ENCODE results near the gene ANKRD44. TPM values are rescaled to one million over a fixed set of nuclear protein-coding genes. Genes with fewer than 3 reads are reported as not detected.

ANKRD44 gene
- polyA plus RNA-seq, 5 donors, result 20.4 to 36.3 (median 25.8) TPM

DNA sequence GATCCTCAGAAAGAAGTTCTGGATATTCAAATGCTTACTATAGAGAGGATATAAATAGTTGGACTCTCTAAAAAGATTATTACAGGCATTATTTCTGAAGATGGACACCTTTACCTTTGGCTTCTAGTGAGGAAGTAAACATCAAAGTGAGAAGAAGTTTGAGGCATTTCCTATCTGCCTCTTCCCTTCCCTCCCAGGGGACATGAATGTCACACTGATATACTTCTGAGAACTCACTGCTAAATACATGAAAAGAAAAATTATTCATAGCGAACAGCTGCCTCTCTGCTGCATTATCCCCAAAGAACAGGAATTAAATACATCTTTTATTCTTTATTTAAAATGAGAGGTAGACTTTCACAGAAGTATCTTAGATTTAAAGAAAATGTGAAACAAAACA is 320.5 kb downstream of the ANKRD44 start:
- no peak for DNase-seq

DNA sequence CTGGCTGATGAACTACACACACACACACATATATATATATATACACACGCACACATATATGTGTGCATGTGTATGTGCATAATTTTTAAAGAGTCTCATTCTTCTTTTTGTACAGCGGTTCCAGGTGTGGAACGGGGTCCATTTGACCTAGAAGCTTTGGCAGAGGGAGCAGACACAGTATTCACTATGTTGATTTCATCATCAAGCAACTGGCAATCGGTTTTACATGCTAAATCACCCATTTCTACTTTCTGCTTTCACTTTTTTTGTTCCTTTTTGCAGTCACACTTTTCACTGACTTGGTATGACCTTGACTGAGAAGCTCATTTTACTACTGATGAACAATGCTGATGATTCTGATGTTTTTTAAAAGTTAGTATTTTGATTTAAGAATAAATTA is 321.1 kb downstream of the ANKRD44 start:
- DNase-seq, result no peak

DNA sequence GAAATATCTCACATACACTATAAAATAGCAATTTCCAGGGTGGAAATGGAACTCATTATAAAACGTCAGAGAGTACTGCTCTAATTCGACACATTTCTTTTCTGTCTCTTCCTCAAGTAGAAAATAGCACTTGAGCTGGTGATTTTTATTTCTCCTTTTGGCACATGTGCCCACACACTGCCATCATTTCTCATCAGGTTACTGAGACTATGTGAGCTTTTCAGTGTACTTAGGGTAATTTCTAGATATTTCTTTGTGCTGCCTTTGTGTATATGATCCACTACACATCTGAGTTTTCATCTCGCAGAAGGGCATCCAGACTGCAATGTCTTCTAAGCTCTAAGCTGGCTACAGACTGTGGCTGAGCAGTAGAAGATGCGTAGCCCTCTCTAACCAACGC is 321.9 kb downstream of the ANKRD44 start:
- peak in 1 of 2 donors; percentile 14 for DNase-seq

DNA sequence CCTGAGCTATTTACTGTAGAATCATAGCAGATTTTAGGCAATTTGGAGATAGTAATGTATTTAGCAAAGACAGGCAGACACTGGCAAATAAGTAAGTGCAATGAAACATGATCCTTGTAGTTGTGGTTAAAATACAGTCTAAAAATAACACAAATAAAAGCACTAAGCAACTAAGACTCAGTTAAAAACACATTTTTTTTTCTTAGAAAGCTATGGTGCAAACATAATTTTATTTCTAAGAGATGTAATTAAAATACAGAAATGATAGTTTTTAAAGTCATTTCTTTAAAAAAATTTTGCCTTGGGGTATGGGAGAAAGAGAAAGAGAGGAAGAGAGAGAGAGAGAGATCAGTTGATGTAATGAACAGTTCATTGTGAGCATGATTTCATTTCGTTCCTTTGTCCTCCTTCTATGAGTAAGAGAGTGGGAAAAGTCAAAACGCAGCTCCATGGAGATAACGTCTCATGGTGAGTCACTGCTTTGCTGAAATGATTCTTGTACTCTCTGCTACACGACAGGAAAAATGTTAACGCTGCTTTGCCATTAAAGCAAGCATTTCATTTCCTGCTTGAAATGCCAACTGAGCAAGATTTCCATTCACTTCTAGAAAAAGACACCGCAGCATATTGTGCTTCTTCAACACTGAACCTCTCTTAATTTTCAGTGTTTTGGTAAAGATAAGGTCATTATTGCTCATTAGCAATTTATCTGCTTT is 322.8 kb downstream of the ANKRD44 start:
- peak; percentile 51 to 68 for DNase-seq

DNA sequence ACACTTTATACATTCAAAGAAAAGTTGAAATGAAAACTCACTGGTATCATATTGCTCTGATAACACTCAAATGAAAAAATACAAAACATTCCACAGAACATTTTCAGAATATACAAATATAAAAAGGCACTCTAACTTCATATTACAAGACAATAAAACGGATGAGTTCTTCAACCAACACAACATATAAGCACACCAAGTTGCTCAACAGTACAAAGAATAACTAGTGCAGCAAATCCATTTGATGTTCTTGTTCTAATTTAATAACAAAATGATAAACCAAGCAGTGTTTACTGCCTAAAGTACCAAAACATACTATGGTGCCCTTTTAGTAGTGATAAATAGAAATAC is 323.3 kb downstream of the ANKRD44 start:
- no peak for DNase-seq

DNA sequence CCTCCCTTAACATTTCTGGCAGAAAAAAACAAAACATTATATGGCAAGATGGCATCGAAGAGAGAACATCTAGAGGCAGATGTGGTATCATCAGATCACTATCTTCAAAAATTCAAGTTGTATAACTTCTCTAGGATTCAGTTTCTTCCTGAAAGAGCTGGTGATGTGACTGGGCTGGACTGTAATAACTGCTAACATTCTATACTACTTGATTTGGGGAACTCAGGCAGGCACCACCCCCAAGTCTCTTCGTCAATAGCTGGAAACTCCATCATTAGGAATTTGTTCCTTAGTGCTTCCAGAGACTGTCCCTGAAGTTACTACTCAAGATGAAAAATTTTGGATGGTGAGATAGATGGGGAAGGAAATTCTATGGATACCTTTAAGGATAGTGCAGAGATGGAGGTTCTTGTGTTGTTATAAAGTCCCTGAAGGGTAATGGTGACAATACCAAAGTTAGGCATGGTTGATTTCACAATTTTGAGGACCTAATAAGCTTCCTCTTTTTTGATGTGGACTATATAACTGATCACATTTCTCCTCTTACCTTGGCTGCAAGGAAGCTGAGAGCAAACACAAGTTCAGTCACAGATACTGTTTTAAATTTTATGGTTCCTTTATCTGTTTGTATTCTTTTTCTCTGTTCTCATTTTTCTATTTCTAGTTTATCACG is 324.9 kb downstream of the ANKRD44 start:
- DNase-seq, result no peak

DNA sequence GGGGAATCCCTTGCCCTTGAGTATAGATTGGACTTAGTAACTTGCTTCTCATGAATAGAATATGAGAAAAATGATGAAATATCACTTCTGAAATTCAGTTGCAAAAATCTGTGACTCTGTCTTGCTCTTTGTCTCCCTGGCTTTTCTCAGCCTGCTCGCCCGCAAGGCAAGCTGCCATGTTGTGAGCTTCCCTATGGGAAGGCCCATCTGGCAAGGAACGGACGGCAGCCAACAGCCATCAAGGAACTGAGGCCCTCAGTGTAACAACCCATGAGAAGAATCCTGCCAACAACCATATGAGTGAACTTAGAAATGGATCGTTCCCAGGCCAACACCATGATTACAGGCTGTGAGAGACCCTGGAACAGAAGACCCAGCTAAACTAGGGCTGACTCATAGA is 325.7 kb downstream of the ANKRD44 start:
- DNase-seq, result no peak

DNA sequence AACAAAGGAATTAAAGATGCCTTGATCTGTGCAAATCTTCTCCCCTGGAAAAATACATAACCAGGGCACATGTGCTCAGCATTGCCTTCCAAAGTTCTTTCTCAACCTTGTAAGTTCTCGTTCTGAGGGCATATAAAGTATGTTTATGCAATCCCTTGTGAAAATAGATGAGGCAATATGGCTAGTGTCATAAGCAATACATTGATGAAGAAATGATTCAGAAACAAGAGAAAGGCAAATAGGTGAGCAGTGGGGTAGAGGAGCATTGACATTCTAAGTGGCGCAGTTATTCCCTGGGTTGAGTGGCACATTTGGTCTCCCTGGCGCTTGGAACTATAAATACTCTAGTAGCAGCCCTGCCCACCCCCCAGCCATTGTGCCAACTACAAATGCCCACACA is 326.6 kb downstream of the ANKRD44 start:
- no peak for DNase-seq

DNA sequence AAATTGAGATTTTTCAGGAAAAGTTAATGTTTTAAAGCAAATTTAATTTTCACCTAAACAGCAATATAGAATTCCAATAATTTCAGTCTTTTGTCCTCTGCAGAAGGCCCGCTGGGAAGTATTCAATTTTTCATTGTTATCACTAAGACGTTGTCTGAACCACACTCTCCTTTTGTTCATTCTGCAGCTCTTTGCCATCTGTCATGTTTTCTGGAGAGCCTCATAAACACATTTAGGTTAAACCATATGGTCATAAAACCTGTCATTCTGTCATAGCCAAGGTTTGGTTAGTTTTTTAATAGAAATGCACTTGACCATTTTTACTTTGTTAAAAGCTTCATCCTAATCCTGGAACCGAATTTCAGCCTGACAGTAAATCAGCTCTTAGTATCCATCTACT is 330.1 kb downstream of the ANKRD44 start:
- no peak for DNase-seq

DNA sequence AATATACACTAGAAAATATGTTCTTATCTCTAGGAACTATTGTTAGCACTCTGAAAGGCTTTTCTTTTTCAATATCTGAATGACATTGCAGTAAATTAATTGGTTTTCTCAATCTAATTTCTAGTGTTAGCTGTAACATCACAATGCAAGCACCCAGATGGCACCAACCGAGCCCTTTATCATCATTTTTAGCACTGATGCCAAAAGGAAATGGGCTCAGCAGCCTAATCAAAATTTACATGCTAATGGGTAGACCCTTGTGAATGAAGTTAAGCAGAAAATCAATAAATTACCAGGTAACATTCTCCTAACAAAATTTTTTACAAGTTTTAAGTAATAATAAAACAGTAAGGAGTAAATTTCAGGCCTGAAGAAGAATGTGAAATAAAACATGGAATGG is 330.6 kb downstream of the ANKRD44 start:
- no peak for DNase-seq

DNA sequence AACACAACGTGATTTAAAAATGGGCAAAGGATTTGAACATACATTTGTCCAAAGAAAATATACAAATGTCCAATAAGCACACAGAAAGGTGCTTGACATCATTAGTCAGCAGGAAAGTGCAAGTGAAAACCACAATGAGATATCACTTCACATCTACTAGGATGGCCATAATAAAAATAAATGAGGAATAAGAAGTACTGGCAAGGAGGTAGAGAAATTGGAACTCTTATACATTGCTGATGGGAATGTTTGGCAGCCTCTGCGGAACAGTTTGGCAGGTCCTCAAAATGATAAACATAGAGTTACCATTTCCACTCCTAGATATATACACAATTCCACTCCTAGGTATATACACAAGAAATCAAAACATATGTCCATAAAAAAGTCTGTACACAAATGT is 333.1 kb downstream of the ANKRD44 start:
- no peak for DNase-seq

DNA sequence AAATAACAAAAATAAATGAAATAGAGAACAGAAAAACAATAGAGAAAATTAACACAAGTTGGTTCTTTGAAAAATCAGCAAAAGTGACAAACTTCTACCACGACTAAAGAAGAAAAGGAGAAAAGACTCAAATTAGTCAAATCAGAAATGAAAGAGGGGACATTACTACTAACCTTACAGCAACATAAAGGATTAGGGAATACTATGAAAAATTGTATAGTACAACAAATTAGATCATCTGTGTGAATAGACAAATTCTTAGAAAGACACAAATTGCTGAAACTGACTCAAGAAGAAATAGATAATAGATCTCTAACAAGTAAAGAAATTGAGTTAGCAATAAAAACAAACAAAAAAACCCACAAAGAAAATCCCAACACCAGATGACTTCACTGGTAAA is 335.6 kb downstream of the ANKRD44 start:
- no peak for DNase-seq

DNA sequence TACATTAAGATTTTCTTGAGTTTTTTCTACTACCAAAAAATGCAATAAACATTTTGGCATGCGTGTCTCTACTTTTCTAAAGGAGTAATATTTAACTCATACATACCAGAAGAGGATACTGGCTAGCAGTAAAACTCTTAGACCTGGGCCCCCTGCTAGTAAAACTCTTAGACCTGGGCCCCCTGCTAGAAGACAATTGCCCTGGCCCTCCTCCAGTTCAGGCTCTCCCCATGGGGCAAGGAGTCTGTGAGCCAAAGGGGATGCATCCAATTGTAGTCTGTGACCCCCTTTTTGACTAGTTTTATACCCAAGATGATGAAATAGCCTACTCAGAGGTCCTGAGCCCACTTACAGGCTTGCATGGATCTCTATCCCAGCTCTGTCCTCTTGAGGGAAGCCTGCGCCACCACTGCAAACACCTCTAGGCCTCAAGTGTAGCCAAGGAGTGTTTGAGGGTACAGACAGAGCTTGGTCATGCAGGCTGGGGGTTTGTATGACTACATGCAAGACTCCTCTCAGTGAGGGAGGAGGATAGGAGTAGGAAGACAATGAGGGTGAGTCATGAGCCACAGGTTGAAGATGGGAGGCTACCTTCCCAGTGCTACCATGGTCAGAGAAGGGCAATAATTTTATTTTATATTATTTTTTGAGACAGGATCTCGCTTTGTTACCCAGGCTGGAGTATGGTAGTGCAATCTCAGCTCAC is 338.9 kb downstream of the ANKRD44 start:
- DNase-seq, result no peak

DNA sequence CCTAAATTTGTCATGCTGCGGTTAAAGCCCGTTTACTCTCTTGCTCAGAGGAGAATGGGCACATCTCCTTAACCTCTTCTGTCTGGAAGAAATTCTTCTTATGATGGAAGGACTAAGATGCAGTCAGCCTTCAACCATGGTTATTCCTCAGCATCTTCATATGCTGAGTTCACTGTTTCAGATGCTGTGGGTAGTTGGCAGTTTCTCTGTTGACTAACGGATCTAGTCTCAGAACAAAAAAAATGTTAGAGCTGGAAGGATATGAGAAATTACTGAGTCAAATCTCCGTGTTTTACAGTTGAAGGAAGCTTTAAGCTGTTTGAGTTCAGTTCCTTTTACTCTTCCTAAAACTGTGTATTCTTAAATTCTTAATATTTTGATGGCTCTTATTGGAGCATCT is 340.5 kb downstream of the ANKRD44 start:
- DNase-seq, result no peak

DNA sequence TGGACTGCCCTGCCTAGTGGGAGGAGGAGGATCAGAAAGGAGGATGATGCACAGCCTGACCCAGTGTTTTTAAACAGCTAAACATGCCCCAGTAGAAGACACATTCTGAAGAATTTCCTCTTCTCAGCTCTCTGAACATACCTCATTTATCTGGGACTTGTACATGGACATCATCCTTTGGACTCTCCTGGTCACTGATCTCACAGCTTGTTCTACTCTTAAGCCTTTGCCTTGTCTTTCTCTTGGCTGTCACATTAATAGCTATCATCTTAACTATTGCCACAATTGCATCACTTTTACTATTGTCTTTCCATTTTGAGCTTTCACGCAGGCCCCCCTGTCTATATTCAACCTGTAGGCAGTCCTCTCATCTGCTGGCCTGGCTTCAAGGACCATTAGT is 342.1 kb downstream of the ANKRD44 start:
- DNase-seq, result no peak

DNA sequence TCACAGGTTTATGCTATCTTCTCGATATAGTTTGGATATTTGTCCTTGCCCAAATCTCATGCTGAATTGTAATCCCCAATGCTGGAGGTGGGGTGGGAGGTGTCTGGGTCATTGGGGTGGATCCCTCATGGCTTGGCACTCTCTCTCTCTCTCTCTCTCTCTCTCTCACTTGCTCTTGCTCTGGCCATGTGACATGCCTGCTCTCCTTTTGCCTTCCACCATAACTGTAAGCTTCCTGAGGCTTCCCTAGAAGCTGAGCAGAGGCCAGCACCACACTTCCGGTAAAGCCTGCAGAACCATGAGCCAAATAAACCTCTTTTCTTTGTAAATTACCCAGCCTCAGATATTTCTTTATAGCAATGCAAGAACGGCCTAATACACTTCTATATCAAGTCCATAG is 342.8 kb downstream of the ANKRD44 start:
- DNase-seq, result no peak

DNA sequence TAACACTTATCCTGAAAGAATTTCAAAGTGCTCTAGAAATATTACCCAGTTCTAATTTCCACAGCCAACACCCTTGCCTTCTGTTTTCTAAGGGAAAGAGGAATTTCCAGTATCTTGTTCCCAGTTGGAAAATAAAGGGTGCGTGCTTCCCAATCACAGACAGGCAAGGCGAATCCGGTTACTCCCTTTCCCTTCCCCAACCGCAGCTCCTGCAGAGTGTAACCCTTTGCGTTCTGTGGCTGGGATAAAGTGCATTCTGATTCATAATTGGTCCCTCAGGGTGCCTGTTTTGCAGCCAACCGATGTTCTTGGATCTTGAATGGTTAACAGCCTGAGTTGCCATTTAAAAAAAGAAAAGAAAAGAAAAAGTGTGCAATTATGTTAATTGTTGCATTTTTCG is 343.5 kb downstream of the ANKRD44 start:
- peak in 1 of 2 donors; percentile 33 for DNase-seq

DNA sequence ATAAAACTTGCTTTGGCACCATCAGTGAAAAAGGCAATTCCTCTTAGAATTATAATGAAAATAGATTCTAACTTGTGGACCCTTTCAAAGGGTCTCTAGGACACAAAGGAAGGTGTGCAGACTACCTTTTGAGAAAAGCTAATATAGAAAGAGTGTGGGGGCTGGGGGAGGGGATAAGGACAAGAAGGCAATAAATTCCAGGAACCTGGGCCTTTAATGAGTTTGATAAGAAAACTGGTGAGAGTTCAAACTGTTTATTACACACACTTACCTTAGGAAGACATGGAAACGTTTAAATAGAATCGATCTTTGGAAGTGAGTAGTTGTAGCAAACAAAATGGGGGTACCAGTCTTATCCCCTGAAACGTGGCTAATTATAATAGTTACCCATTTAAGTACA is 344.5 kb downstream of the ANKRD44 start:
- DNase-seq, result no peak

DNA sequence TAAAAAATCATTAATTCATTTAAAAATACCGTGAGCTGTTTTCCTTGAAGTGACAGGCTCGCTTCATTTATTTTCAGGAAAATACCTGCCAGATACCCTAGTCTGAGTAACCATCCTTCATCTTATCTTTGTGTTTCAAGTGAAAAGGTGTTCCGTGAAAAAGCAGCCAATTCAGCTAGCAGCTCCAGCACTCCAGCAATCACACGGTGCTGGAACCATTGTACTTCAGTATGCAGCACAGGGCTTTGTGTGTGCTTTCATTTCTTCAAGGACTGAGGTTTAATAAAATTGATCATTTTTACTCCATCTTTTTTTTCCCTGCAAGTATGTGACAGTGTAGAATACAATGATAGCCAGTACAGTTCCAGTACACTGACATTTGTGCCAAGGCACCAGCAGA is 344.9 kb downstream of the ANKRD44 start:
- no peak for DNase-seq

DNA sequence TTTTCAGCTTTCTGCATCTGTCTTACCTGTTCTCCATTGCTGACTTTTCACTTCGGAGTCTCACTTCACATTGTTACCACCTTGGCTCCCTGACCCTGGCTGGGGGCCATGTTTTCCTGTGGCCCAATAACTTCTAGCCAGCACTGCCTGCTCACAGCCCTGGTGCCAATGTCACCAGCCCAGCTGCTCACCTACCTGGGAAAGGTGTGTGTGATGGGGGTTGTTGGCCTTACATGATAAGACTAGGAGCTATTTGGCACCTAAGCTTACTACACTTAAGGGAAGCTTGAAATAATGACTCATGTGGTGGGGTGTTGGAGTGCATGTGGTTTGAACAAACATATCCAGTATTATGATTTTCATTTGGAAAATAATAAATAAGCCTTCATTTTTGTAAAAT is 346.6 kb downstream of the ANKRD44 start:
- no peak for DNase-seq

DNA sequence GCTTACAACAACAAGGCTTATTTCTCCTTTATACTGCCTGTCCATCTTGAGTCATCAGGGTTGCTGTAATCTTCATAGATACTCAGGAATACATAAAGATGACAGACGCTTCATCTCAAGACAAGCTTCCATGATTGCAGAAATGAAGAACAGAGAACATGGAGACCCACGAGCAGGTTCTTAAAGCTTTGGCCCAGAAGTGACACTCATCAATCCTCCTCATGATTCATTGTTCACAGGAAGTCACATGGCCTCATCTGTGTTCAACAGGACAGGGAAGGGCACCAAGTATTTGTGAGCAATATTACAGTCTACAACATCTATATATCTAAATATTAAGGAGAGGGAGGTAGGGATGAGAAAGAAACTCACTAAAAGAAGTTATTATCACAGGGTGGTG is 347.5 kb downstream of the ANKRD44 start:
- DNase-seq, result no peak

DNA sequence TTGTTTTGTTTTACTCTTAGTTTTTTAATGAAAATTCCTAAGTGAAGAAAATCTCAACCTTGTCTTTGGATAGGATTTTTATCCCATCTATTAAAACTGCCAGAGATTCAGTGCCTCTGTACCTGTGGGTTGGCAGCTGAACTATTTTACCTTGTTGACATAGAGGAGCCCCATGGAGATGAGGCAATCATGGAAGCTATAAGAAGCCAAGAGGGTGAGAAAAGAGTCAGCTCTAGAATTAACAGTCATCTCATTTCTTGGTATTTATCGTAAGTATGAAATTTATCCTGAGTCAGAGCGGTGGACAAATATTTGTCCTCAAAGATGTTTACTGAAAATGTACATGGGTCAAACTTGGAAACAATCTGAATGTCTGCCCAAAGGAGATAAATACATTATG is 348.3 kb downstream of the ANKRD44 start:
- no peak for DNase-seq

DNA sequence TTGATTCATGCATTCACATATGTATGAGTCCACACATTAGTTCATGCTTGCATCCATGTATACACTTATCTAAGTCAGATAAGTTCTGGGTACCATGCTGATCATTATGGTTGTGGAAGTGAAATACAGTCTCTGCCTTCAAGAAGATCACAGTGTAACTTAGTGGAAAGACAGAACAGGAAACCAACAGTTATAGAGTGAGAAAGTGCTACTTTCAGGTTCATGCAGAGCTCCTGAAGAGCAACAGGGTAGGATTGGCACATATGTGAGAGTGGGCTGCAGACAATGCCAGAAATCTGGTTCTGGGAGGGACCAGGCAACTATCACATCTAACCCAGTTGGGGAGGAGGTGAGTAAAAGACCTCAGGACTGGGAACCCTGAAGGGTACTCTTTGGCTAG is 348.7 kb downstream of the ANKRD44 start:
- DNase-seq, result no peak

Measured in right lung (tissue), 5 donors.